OCI-M2 (cell line): Measurements from ENCODE around the gene CLDN17.

Source experiments
- DNase-seq: peaks from one replicate; lab custom pipeline; 2025; ENCODE audit not compliant: unreplicated experiment; lab: John Stamatoyannopoulos, UW

The CLDN17 gene, protein sequence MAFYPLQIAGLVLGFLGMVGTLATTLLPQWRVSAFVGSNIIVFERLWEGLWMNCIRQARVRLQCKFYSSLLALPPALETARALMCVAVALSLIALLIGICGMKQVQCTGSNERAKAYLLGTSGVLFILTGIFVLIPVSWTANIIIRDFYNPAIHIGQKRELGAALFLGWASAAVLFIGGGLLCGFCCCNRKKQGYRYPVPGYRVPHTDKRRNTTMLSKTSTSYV

DNA sequence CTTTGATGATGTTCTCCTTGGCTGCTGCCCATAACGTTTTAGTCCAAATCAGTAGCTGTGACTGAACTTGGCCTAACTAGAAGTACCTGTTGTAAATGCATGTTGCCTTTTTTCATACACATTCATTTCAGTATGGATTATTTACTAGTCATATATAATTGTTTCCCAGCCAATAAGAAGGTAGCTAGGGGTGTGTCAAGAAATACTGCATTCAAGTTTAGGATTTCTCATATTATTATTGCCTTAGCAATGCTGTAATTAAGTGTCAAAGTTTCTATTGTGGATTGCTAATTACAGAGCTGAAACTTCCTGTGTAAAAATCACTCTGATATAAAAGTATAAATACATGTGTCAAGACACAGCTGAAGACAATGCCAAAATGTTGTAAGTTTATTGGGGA, at the start of gene CLDN17:
Gene CLDN17, minus strand, starts transcription at position 101 of the 400 bp plus-strand sequence. CDS start 188 bp downstream, outside the sequence.
- no peak for DNase-seq

DNA sequence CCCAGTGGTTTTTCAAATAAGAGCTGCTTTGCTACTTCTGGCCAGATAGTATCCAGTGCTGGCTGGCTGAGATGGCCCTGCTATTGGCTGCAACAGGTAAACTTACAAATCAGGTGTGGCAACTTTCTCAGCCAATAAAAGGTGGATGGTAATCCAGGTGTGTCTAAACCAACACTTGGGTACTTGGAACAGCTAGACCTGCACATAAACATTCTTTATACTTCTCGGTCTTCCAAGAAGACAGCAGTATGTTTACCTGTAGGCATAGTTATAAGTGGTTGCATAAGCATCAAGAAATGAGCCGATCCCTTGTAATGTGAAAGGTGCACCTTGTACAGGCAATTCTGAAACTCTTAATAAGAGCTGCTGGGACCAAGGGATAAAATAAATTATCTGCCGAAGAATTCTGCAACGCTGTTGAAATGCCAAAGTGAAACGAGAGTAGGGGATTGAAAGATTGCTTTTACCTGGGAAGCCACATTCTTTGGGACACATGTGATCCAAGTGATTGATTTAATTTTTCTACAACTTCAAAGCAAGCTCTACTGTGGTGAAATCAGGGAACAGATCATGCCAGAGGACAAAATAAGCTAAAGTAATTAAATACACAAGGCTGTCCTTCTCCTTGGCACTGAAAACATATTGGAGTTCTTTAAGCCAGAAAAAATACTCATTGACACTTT, 49.6 kb upstream of the CLDN17 start, which contains the start of gene CLDN8:
Gene CLDN8, minus strand, starts transcription at position 57 of the 683 bp plus-strand sequence. CDS start 172 bp downstream, outside the sequence.
- DNase-seq: no peak

- DNase-seq: no peak
These were observed 44.5 kb upstream of the CLDN17 start for GRCh38 chr21:30211071-30211470.

DNA sequence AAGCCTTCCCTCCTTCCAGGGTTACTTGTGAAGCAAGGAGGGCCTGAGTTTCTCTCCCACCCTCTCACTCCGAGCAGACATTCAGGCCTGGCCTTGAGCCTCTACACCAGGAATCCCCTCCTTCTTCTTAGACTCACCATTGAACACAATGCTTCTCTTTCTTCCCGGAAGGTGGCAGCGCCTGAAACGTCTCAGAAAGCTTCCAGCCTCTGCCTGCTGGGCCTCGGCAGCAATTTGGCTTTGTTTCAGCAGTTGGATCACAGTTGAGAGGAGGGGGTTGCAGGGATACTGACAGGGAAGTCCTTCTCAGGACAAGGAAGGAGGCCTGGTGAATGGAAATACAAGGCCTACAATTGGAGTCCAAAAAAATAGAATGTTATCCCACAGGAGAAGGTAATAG, 43.0 kb upstream of the CLDN17 start:
- DNase-seq: no peak

- no peak for DNase-seq
These were observed 40.6 kb upstream of the CLDN17 start for GRCh38 chr21:30207252-30207579.

- DNase-seq: no peak
These were observed 40.1 kb upstream of the CLDN17 start for GRCh38 chr21:30206551-30207251.

DNA sequence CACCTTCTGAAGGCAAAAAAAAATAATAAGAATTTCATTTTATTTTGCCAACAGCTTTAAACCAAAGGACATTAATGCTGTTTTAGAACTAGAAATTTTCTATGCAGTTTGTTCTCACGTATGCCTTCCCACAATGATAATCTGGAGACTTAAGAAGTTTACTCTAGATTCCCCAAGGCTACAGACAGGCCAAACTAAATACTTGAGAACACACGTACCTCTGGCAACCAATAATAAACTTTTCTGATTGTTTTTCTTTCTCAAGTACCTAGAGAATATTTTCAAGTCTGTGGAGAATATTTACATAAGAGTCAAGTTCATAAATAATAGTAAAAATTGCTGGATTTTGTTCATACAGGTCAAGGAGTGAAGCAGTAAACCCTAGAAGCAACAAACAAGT, 33.4 kb upstream of the CLDN17 start:
- DNase-seq: no peak

DNA sequence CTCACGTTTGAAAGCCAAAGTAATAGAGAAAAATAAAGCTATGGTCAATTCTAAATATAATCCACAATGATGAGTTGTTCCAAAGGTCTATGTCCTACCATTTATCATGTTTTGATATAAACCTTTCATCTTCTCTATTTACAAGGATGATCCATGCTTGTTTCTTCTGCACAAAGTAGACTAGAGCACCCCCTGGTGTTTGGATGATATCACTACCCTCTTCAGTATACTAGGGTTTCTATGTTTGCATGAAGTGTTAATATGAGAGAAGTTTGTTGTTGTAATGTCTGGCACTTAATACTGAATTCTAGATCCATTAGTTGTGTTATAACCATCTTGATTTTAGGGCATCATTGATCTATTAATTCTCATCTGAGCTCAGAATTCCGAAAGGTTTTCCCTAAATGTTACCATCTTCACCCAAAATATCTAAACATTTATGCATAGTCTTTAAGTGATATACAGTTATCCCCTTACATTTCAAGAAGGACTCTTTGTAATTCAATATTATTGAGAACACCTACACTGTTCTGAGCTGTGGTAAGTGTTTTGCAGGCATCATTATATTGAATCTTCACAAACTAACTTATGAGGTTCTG, 28.2 kb upstream of the CLDN17 start:
- no peak for DNase-seq

DNA sequence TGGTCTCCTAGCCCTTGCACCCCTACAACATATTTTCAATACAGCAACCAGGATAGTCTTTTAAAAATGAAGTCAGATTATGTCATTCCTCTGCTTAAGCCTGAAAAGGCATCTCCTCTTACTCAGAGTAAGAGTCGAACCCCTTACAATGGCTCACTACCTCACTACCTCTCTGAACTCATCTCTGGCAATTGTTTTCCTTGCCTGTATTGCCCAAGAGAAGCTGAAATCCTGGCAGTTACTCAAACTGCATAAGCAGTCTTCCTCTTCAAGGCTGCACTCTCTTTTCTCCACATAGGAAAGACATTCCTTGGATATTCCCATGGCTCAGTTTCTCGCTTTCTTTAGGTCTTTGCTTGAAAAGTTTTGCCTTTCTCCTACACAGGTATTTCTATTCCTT, 26.6 kb upstream of the CLDN17 start:
- no peak for DNase-seq

DNA sequence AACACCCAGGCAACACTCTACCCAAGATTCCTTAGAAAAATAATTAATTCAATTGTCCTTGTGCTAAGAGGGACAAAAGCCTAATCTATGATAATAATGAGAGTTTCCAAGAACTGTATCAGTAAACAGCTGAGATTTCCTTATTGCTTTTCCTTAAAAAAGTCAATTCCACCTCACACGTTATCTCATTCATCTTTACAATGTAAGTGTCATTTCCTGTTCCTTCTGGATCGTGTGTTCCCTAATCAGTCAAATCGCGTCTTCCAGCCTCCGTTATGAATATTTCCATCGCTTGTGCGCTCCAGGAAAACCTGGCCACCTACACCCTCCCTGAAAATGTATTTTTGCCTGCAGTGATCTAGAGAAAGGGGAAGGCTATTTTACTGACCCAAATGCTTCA, 23.9 kb upstream of the CLDN17 start:
- no peak for DNase-seq

DNA sequence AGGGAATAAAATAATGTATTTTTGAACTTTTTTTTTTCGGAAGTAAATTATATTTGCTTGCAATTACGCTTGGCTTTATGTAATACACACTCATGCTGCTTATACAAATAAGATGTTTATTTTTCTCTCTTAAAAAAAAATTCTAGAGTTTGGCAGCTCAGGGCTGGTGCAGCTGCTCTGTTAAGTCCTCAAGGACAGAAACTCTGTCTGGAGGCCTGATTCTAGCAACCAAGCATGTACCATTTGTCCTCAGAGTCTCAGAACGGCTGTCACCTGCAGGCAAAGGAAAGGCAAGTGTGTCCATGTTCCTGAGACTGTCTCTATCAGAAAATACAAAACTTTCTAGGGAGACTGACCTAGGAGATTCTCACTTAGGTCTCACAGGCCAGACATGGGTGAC, 23.2 kb upstream of the CLDN17 start:
- DNase-seq: no peak

DNA sequence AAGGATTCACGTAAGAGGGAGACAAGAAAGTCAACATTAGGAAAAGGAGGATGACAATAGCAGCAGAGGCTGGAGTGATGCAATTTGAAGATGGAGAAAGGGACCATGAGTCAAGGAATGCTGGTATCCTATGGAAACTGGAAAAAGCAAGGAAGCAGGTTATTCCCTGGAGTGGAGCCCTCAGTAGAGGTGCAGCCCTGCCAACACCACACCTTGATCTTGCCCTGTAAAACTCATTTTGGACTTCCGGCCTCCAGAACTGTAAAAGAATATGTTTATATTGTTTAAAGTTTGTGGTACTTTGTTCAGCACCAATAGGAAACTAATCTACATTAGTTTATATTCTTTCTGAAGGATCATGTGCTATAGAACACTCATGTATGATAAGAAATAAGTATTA, 19.6 kb upstream of the CLDN17 start:
- DNase-seq: no peak

GRCh38 chr21:30168086-30168485, 1.5 kb upstream of the CLDN17 start:
- no peak for DNase-seq

GRCh38 chr21:30166171-30166570, 434 bp downstream of the CLDN17 start:
- DNase-seq: no peak

- DNase-seq: no peak
These were observed 1.8 kb downstream of the CLDN17 start for GRCh38 chr21:30164796-30165195.

DNA sequence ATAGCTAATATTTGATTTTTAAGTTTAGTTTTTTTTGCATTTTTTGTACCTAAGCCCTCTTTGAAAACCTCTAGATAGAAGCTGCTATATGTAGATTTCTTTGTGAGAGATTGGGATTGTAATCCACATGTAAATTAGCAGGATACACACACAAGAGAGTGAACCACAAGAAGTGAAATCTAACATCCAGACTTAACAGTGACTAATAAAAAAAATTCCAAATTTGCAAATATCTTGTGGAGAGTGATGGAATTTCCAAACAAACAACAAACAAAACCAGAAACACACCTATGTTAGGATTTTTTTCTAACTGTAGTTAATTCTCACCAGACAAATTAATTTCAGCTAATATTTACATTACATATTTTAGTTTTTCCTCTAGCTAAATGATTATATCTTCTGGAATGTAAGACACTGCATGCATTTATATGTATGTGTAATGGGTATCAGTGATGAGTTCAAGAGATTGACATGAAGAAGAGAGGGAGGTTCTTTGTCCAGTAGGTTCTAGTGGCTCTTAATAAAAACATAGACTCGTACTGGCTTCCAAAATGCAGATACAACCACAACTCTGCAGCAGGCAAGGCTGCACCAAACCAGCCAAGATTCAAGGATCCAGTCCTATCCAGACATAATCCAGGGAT, 12.8 kb downstream of the CLDN17 start:
- DNase-seq: no peak

DNA sequence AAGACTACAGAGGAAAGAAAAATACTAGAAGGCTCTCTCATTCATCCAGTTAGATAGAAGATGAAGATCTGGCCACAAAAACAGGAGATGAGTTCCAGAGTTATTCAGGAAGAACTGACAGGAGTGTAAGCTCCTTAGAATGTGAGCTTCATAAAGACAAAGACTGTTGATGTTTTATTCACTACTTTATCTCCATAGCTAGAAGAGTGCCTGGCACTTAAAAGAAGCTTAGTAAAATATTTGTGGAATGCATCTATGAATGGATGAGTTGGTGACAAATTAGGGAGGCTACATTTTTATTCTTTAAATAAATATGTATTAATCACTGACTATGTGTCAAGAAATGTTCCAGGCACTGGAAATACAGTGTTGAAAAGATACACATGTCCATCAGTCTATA, 13.8 kb downstream of the CLDN17 start:
- DNase-seq: no peak

DNA sequence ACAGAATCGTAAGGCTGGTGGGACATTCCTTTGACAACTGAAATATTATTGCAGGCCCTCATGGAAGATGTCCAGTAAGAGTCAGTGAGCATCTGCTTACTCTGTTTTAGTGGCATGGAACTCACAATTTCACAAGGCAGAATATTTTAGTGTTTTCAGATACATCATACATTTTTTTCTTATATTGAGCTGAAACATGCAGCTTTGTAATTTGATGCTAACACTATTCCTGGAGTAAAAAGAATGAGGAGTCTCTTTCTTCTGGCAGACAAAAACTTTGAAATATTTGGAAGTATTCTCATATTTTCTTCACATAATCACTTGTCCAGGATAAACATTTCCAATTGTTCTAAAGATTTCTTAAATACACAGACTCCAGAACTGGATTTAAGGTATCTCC, 17.7 kb downstream of the CLDN17 start:
- no peak for DNase-seq

DNA sequence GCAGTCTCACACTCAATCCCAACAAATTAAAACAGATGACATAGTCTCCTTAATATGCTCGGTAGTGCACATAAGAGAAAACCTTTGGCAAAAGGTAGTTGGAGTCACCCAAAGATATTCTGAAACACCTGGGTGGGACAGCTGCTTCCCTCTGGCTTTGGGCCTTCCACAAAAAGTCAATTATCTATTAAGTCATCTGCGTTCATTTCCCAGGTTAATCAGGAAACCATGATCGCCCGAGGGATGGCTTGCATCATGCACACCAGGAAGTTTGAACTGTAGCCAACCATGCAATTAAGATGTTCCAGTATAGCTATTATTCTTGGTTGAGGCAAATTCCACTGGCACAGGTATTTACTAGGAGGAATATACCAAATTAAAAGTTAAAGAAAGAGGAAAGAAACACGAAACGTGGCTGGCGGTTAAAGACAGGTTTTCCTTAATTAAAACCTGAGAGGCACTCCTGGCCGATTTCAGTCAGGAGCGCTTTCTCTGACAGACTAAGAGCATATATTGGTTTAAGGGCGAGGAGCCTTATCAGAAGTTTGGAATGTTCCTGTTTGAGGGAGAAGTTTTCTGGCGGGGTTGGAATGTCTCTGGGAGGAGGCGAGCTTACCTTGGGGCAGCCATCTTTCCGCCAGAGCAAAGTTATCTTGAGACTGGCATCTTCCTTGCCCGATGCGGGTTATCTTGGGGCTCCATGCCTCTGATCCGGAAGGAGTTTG, 19.9 kb downstream of the CLDN17 start:
- DNase-seq: no peak

GRCh38 chr21:30138483-30138882, 28.1 kb downstream of the CLDN17 start:
- no peak for DNase-seq

- no peak for DNase-seq
These were observed 37.4 kb downstream of the CLDN17 start for GRCh38 chr21:30129246-30129645.
